Peyer's patch (tissue), 4 donors: ENCODE results near the gene UCK2.

Experiments
- CTCF ChIP-seq, 6 experiments: fragments of 450-650 bp in 4 of 6; fragments of 200-600 bp in 2 of 6; sonication (generic) in 1 of 6; IDR thresholded peaks; one replicate each; pipeline ENCODE4 v1.5.1; 2017 to 2019; ENCODE audit warnings: antibody characterized with exemption in 6 of 6, mild to moderate bottlenecking in 3 of 6, moderate library complexity in 1 of 6
- POLR2A ChIP-seq, 2 donors: fragments of 450-650 bp; IDR thresholded peaks; one replicate each; pipeline ENCODE4 v1.5.1; 2017; ENCODE audit warnings: antibody characterized with exemption in 2 of 2, mild to moderate bottlenecking in 2 of 2, moderate library complexity in 2 of 2

GRCh38 chr1:165855010-165855838 lies 27.8 kb downstream of the UCK2 start:
- TF ChIP-seq CTCF (IDR thresholded peaks at IDR 0.05) = no peak
- TF ChIP-seq POLR2A (IDR thresholded peaks at IDR 0.05) = no peak
